H1 (cell line): ENCODE data around the gene KLHDC1. TPM values are rescaled to one million over a fixed set of nuclear protein-coding genes. Genes with fewer than 3 reads are reported as not detected.

Source experiments
- CTCF ChIA-PET: fragments of 300-600 bp; sonication (Branson Sonifier 250); formaldehyde crosslinking; loops from one replicate; lab custom pipeline; 2021; ENCODE audit not compliant: partially characterized antibody; lab: Charles Lee
- POLR2A ChIA-PET: fragments of 300-600 bp; sonication (Branson Sonifier 250); formaldehyde crosslinking; loops from one replicate; lab custom pipeline; 2021; ENCODE audit warnings: inconsistent platforms; ENCODE audit not compliant: partially characterized antibody; lab: Charles Lee
- DNase-seq, 2 experiments: peaks; one replicate each; pipeline versions ENCODE4 v3.0.0 to v3.0.0-alpha.2; 2010 to 2022; ENCODE audit warnings: low spot score in 2 of 2, low read depth in 1 of 2, mixed read lengths in 1 of 2
- FAIRE-seq: peaks from 2 replicates; lab custom pipeline; 2011; peaks lifted over from hg19 to GRCh38; lab: Jason Lieb, UNC
- H2AFZ ChIP-seq: 2 replicates; pipeline ENCODE4 v1.8.1; 2012; ENCODE audit warnings: low read length, inconsistent platforms
- H2AK5ac ChIP-seq: 2 replicates; pipeline ENCODE4 v1.6.1; 2013; ENCODE audit warnings: low read depth, low read length
- H2BK120ac ChIP-seq: replicated peaks from 2 replicates; pipeline ENCODE3; 2013; ENCODE audit warnings: low read depth, low read length, inconsistent platforms
- H2BK12ac ChIP-seq: 2 replicates; pipeline ENCODE4 v1.6.1; 2013; ENCODE audit warnings: low read depth, low read length
- H2BK15ac ChIP-seq: 2 replicates; pipeline ENCODE4 v1.6.1; 2013; ENCODE audit warnings: low read length
- H2BK20ac ChIP-seq: 2 replicates; pipeline ENCODE4 v1.6.1; 2013; ENCODE audit warnings: low read length
- H2BK5ac ChIP-seq: 2 replicates; pipeline ENCODE4 v1.6.1; 2013; ENCODE audit warnings: low read depth, low read length
- H3K14ac ChIP-seq: 2 replicates; pipeline ENCODE4 v1.6.1; 2013; ENCODE audit warnings: inconsistent platforms; ENCODE audit not compliant: insufficient read length
- H3K18ac ChIP-seq: 2 replicates; pipeline ENCODE4 v1.6.1; 2013; ENCODE audit warnings: low read length; ENCODE audit errors: extremely low read depth
- H3K23ac ChIP-seq: 2 replicates; pipeline ENCODE4 v1.6.1; 2013; ENCODE audit warnings: inconsistent platforms; ENCODE audit not compliant: insufficient read length
- H3K23me2 ChIP-seq: 2 replicates; pipeline ENCODE4 v1.6.1; 2013; ENCODE audit warnings: low read depth, low read length
- H3K27ac ChIP-seq: 2 replicates; pipeline ENCODE4 v1.6.1; 2011; ENCODE audit warnings: low read depth, low read length, inconsistent platforms
- H3K27me3 ChIP-seq, 4 experiments: replicated peaks in 1 of 4; 1 replicate in 1 of 4; 2 replicates in 3 of 4; pipeline versions ENCODE4 v1.6.1 to v1.8.1; 2011 to 2013; ENCODE audit warnings: low read length in 3 of 4, mild to moderate bottlenecking in 3 of 4, inconsistent platforms in 2 of 4, mixed read lengths in 2 of 4, moderate library complexity in 1 of 4; ENCODE audit not compliant: control insufficient read depth in 3 of 4, insufficient read depth in 3 of 4; ENCODE audit errors: extremely low read depth in 1 of 4
- H3K36me3 ChIP-seq, 4 experiments: 2 replicates each; pipeline versions ENCODE4 v1.6.1 to v1.8.1; 2011 to 2013; ENCODE audit warnings: mild to moderate bottlenecking in 4 of 4, low read length in 3 of 4, moderate library complexity in 2 of 4, control low read depth in 1 of 4, inconsistent platforms in 1 of 4; ENCODE audit not compliant: insufficient read depth in 4 of 4, control insufficient read depth in 2 of 4
- H3K4ac ChIP-seq: replicated peaks from 2 replicates; pipeline ENCODE3; 2013; ENCODE audit warnings: low read length, low read depth, mixed read lengths, inconsistent platforms; ENCODE audit not compliant: insufficient read length
- H3K4me1 ChIP-seq, 4 experiments: replicated peaks in 1 of 4; 1 replicate in 1 of 4; 2 replicates in 3 of 4; pipeline versions ENCODE4 v1.6.1 to v1.8.1; 2011 to 2013; ENCODE audit warnings: low read length in 3 of 4, inconsistent platforms in 2 of 4, mixed read lengths in 1 of 4; ENCODE audit not compliant: insufficient read depth in 4 of 4, control insufficient read depth in 3 of 4
- H3K4me2 ChIP-seq, 2 experiments: 2 replicates each; pipeline versions ENCODE4 v1.6.1 to v1.8.1; 2011 to 2013; ENCODE audit warnings: low read depth in 2 of 2, low read length in 2 of 2, control low read depth in 1 of 2, inconsistent platforms in 1 of 2, mild to moderate bottlenecking in 1 of 2; ENCODE audit not compliant: insufficient read depth in 1 of 2
- H3K4me3 ChIP-seq, 4 experiments: fragments of 200-600, 300-600 bp in 1 of 4; sonication (generic), shearing (Covaris generic), sonication (Bioruptor Twin) in 1 of 4; 2 replicates each; pipeline versions ENCODE4 v1.5.1 to v1.8.1; 2011 to 2016; ENCODE audit warnings: low read length in 4 of 4, low read depth in 3 of 4, control low read depth in 2 of 4, inconsistent platforms in 2 of 4, mild to moderate bottlenecking in 2 of 4, mixed read lengths in 1 of 4, moderate library complexity in 1 of 4; ENCODE audit not compliant: insufficient read depth in 2 of 4; ENCODE audit errors: extremely low read depth in 1 of 4
- H3K56ac ChIP-seq: replicated peaks from 2 replicates; pipeline ENCODE3; 2013; ENCODE audit warnings: low read depth, mild to moderate bottlenecking, mixed read lengths, low read length, inconsistent platforms; ENCODE audit not compliant: insufficient read length
- H3K79me1 ChIP-seq: 2 replicates; pipeline ENCODE4 v1.6.1; 2013; ENCODE audit warnings: low read depth, low read length, control low read depth
- H3K79me2 ChIP-seq, 2 experiments: 2 replicates each; pipeline versions ENCODE4 v1.6.1 to v1.8.1; 2012 to 2013; ENCODE audit warnings: low read length in 2 of 2, mild to moderate bottlenecking in 2 of 2, inconsistent platforms in 1 of 2; ENCODE audit not compliant: insufficient read depth in 2 of 2, control insufficient read depth in 1 of 2
- H3K9ac ChIP-seq, 4 experiments: replicated peaks in 1 of 4; 1 replicate in 1 of 4; 2 replicates in 3 of 4; pipeline versions ENCODE4 v1.6.1 to v1.8.1; 2011 to 2013; ENCODE audit warnings: low read depth in 3 of 4, low read length in 3 of 4, control low read depth in 2 of 4, mild to moderate bottlenecking in 2 of 4, moderate library complexity in 2 of 4, inconsistent platforms in 1 of 4; ENCODE audit errors: extremely low read depth in 1 of 4
- H3K9me3 ChIP-seq, 2 experiments: 2 replicates each; pipeline versions ENCODE4 v1.6.1 to v1.8.1; 2012 to 2013; ENCODE audit warnings: mild to moderate bottlenecking in 2 of 2, moderate library complexity in 2 of 2, control low read depth in 1 of 2, inconsistent platforms in 1 of 2, low read depth in 1 of 2, low read length in 1 of 2, mixed read lengths in 1 of 2; ENCODE audit not compliant: insufficient read depth in 2 of 2
- H4K20me1 ChIP-seq, 2 experiments: replicated peaks in 1 of 2; 2 replicates each; pipeline versions ENCODE3 to v1.8.1; 2011 to 2013; ENCODE audit warnings: inconsistent platforms in 2 of 2, low read length in 2 of 2, mild to moderate bottlenecking in 1 of 2; ENCODE audit not compliant: insufficient read depth in 2 of 2, control insufficient read depth in 1 of 2
- H4K5ac ChIP-seq: 2 replicates; pipeline ENCODE4 v1.6.1; 2013; ENCODE audit warnings: low read length, low read depth, mixed read lengths, inconsistent platforms; ENCODE audit not compliant: insufficient read length
- H4K8ac ChIP-seq: 2 replicates; pipeline ENCODE4 v1.8.0; 2013; ENCODE audit warnings: mild to moderate bottlenecking, moderate library complexity, low read length, inconsistent platforms; ENCODE audit not compliant: insufficient read depth; ENCODE audit errors: extremely low read depth
- H4K91ac ChIP-seq: replicated peaks from 2 replicates; pipeline ENCODE3; 2013; ENCODE audit warnings: low read length, mixed read lengths, inconsistent platforms; ENCODE audit not compliant: insufficient read length
- ATF3 ChIP-seq: IDR thresholded peaks from 2 replicates; pipeline ENCODE4 v1.6.1; 2011; ENCODE audit warnings: low read depth, mild to moderate bottlenecking, low read length; ENCODE audit not compliant: insufficient read depth
- CBX5 ChIP-seq: fragments of 300-800, 300-1000 bp; sonication (generic); IDR thresholded peaks from 2 replicates; pipeline ENCODE4 v1.7.1; 2016; ENCODE audit warnings: antibody characterized with exemption, low read length, low read depth
- PHF8 ChIP-seq: fragments of 200-600 bp; sonication (generic); conservative IDR thresholded peaks from 2 replicates; pipeline ENCODE4 v1.7.1; 2012; ENCODE audit warnings: low read depth, mild to moderate bottlenecking, inconsistent platforms, low read length, moderate library complexity
- SP1 ChIP-seq: IDR thresholded peaks from 2 replicates; pipeline ENCODE4 v1.6.1; 2011; ENCODE audit warnings: low read depth, low read length
- TAF7 ChIP-seq: optimal IDR thresholded peaks from 2 replicates; pipeline ENCODE3; 2011; ENCODE audit warnings: low read depth, mild to moderate bottlenecking, inconsistent platforms, low read length, moderate library complexity, borderline replicate concordance
- TEAD4 ChIP-seq: IDR thresholded peaks from 2 replicates; pipeline ENCODE4 v1.6.1; 2012; ENCODE audit warnings: low read depth, low read length, inconsistent platforms, mixed read lengths
- WGBS, 2 experiments: shearing (Covaris generic) in 1 of 2; methylation state at CpG; one replicate each; pipeline versions ENCODE4 v1.1.6 to v1.1.7; 2013 to 2015; ENCODE audit warnings: low lambda C conversion rate in 2 of 2, mixed read lengths in 2 of 2, inconsistent platforms in 1 of 2, low coverage in 1 of 2, missing lambda C conversion rate in 1 of 2; ENCODE audit not compliant: insufficient replicate concordance in 2 of 2, insufficient coverage in 1 of 2, insufficient read length in 1 of 2; ENCODE audit errors: extremely low coverage in 1 of 2, missing lambda C conversion rate in 1 of 2; 5-methylcytosine and 5-hydroxymethylcytosine counted together
- polyA plus RNA-seq, 7 experiments: library from polyadenylated mRNA; depleted of rRNA in 3 of 7; stranded (reverse) in 5 of 7; unstranded in 2 of 7; fragments of >200 nt in 5 of 7; fragments of 200-250 nt in 2 of 7; gene quantifications; 1 replicate in 5 of 7; 2 replicates in 1 of 7; 4 replicates in 1 of 7; pipeline versions ENCODE4 v1.2.1 to v1.2.3, GENCODE V29; 2011 to 2013; ENCODE audit warnings: missing spikeins in 2 of 7, mixed read lengths in 2 of 7
- total RNA-seq: library from RNA; stranded (reverse); fragmentation: NEBNext Ultra II Directional; extraction: Animal tissue kit (Norgen Biotek cat#: 25700); gene quantifications from 2 replicates; pipeline ENCODE4 v1.2.1, GENCODE V29; 2021

The KLHDC1 gene
- total and polyA plus RNA-seq, 2 of the 8 experiments (the other 6 are each of a cell fraction or from before 2014, with no cell fraction given): 0.08 TPM; not detected in 1

- TF ChIP-seq TAF7: no peak
- no peak for TF ChIP-seq PHF8
- no peak for TF ChIP-seq CBX5
- TF ChIP-seq ATF3: no peak
- no peak for TF ChIP-seq SP1
- TF ChIP-seq TEAD4: no peak
- DNase-seq (no peak), FAIRE-seq (no peak)
- WGBS, 2 experiments: 90% methylated on average over 2 of the region's 2 CpGs; no CpG with 5 or more reads in 1 of the 2 experiments
- no peaks in the 10 kb centered on the region for H3K27me3 ChIP-seq
- no peak overlapping the region for H2AFZ ChIP-seq
- no peak overlapping the region for H4K91ac ChIP-seq
- no peaks in the 10 kb centered on the region; a peak in 1 of 4 replicates for H3K79me2 ChIP-seq
- no peaks in the 10 kb centered on the region for H3K23me2 ChIP-seq
- no peaks in the 10 kb centered on the region for H3K79me1 ChIP-seq
- no peak overlapping the region for H3K4me2 ChIP-seq
- no peak overlapping the region for H4K5ac ChIP-seq
- H2BK5ac ChIP-seq: no peak overlapping the region
- no peak overlapping the region for H3K56ac ChIP-seq
- no peak overlapping the region for H2BK120ac ChIP-seq
- peaks cover 0 to 4% of the 10 kb centered on the region in 2 experiments for H4K20me1 ChIP-seq
- H2AK5ac ChIP-seq: no peak overlapping the region
- peaks cover 0 to 51% (median 28%) of the 10 kb centered on the region in 4 experiments; a peak in 7 of 8 replicates for H3K36me3 ChIP-seq
- no peak overlapping the region for H3K9ac ChIP-seq
- no peak overlapping the region for H3K27ac ChIP-seq
- no peaks in the 10 kb centered on the region for H3K4me1 ChIP-seq
- POLR2A ChIA-PET: interaction anchor here (1.3 kb wide), 1 partner anchor 8 kb away, joined by 3 read pairs; no protein-coding TSS in a partner anchor
- CTCF ChIA-PET: interaction anchor here (0.6 kb wide), 1 partner anchor 1023 kb away, joined by 3 read pairs; no protein-coding TSS in a partner anchor
- H3K9me3 ChIP-seq: no peaks in the 10 kb centered on the region
- H3K23ac ChIP-seq: no peak overlapping the region
- no peak overlapping the region for H4K8ac ChIP-seq
- no peak overlapping the region for H2BK20ac ChIP-seq
- no peak overlapping the region for H3K4me3 ChIP-seq
- H3K14ac ChIP-seq: no peak overlapping the region
- no peak overlapping the region for H3K4ac ChIP-seq
- no peak overlapping the region for H2BK12ac ChIP-seq
- no peak overlapping the region for H3K18ac ChIP-seq
- H2BK15ac ChIP-seq: no peak overlapping the region
Measured at GRCh38 chr14:49679271-49679670, 13.6 kb upstream of the KLHDC1 start.
